Right atrium auricular region (tissue), 2 donors: ENCODE data around the gene PLAU. TPM values are rescaled to one million over a fixed set of nuclear protein-coding genes. Genes with fewer than 3 reads are reported as not detected.
A peak's percentile ranks its signal among the peaks of the same experiment; 100 is the strongest.

Experiments used
- DNase-seq: peaks from one replicate; pipeline ENCODE4 v3.0.0-alpha.2; 2019; ENCODE audit warnings: low spot score
- H3K27ac ChIP-seq, 2 donors: fragments of 200-600 bp; sonication (generic); 1 replicate in 1 of 2; 2 replicates in 1 of 2; pipeline ENCODE4 v1.5.1; 2016 to 2019
- H3K27me3 ChIP-seq, 2 donors: fragments of 200-600 bp; sonication (generic); one replicate each; pipeline versions ENCODE4 v1.5.1 to v1.6.0; 2017 to 2019
- H3K36me3 ChIP-seq: fragments of 200-600 bp; sonication (generic); one replicate; pipeline ENCODE4 v1.5.1; 2016
- H3K4me1 ChIP-seq, 2 donors: fragments of 200-600 bp; sonication (generic); one replicate each; pipeline versions ENCODE4 v1.5.1 to v1.6.0; 2017 to 2019
- H3K4me3 ChIP-seq, 2 donors: fragments of 200-600 bp; sonication (generic); 1 replicate in 1 of 2; 2 replicates in 1 of 2; pipeline ENCODE4 v1.5.1; 2017 to 2019; ENCODE audit warnings: mild to moderate bottlenecking in 1 of 2, moderate library complexity in 1 of 2
- H3K9me3 ChIP-seq, 2 donors: fragments of 200-600 bp; sonication (generic); one replicate each; pipeline ENCODE4 v1.5.1; 2019
- total RNA-seq, 2 donors: library from RNA; depleted of rRNA; stranded (reverse); fragments of >200 nt; gene quantifications; one replicate each; pipeline ENCODE4 v1.1.0, GENCODE V29; 2016
- TF ChIP-seq, protein P1 (sequence below), 2 donors: fragments of 200-600 bp; sonication (generic); IDR thresholded peaks; one replicate each; pipeline ENCODE4 v1.5.1; 2019; ENCODE audit warnings: antibody characterized with exemption in 2 of 2

The PLAU gene
- total RNA-seq, 2 donors from 2014 or later, result 3.9 to 4.6 TPM

DNA sequence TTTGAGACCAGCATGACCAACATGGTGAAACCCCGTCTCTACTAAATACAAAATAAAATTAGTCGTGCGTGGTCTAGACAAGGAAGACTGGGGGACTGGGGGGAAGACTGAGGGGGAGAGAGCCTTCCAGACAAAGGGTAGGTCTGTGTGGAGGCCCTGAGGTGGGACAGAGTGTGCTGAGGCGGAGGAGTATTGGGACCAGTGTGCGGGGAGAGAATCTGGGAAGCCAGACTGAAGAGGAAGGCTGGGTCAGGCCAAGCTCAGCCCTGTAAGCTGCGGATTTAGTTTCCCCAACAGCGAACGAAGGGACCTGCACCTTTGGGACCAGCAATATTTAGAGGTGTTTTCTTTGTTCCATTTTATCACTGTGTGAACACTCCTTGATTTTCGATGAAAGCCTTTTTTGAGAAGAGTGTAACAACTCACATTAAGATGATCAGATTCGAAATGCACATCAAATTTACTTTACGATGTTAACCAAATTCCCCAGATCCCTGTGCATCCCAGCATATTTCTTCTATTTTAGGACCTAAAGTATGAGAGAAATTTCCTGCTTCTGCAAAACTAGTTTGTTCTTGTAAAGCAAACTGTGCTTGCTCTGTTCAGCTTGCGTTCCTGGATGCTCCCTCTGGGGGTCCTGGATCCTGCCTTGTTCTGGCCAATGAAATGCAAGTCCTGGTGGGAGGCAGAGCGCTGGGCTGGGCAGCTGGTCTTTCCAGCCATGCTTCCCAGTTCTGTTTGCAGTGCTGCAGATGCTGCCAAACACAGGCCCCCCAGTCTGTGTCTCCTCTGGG lies 39.4 kb downstream of the PLAU start:
- no peak for DNase-seq
- Histone ChIP-seq H3K27ac (no peak overlapping the region), H3K36me3 (no peaks in the 10 kb centered on the region), H3K9me3 (no peaks in the 10 kb centered on the region), H3K4me3 (no peak overlapping the region), H3K27me3 (no peaks in the 10 kb centered on the region), H3K4me1 (no peaks in the 10 kb centered on the region)
- TF ChIP-seq, protein P1, sequence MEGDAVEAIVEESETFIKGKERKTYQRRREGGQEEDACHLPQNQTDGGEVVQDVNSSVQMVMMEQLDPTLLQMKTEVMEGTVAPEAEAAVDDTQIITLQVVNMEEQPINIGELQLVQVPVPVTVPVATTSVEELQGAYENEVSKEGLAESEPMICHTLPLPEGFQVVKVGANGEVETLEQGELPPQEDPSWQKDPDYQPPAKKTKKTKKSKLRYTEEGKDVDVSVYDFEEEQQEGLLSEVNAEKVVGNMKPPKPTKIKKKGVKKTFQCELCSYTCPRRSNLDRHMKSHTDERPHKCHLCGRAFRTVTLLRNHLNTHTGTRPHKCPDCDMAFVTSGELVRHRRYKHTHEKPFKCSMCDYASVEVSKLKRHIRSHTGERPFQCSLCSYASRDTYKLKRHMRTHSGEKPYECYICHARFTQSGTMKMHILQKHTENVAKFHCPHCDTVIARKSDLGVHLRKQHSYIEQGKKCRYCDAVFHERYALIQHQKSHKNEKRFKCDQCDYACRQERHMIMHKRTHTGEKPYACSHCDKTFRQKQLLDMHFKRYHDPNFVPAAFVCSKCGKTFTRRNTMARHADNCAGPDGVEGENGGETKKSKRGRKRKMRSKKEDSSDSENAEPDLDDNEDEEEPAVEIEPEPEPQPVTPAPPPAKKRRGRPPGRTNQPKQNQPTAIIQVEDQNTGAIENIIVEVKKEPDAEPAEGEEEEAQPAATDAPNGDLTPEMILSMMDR (IDR thresholded peaks at IDR 0.05), result no peak

DNA sequence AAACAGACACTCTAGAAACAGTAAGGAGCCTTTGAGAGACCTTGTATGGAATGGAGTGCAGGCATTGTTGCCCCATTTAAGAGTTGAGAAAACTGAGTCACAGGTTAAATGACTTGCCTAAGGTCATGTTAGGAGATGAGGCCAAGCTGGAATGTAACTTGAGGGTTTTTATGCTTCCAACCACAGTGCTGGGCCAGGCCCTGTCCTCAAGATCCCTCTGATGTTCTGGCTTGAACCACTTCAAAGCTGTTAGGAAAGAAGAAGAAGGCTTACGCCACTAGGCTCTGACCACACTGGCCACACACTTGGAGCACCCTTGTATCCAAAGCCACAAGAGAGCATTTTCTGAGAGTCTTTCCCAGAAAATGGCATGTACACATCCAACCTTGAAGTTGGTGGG lies 42.7 kb downstream of the PLAU start:
- Histone ChIP-seq H3K27me3 (no peaks in the 10 kb centered on the region), H3K27ac (no peak overlapping the region), H3K4me1 (peaks cover 0 to 13% of the 10 kb centered on the region in 2 donors), H3K4me3 (no peak overlapping the region), H3K36me3 (no peaks in the 10 kb centered on the region), H3K9me3 (no peaks in the 10 kb centered on the region)
- TF ChIP-seq, protein P1 (IDR thresholded peaks at IDR 0.05), result no peak
- no peak for DNase-seq

- no peak overlapping the region for H3K27ac ChIP-seq
- no peak overlapping the region for H3K4me3 ChIP-seq
- no peaks in the 10 kb centered on the region for H3K36me3 ChIP-seq
- DNase-seq, result no peak
- no peaks in the 10 kb centered on the region for H3K9me3 ChIP-seq
- peaks cover 0 to 13% of the 10 kb centered on the region in 2 donors for H3K4me1 ChIP-seq
- H3K27me3 ChIP-seq, result no peaks in the 10 kb centered on the region
- TF ChIP-seq, protein P1 (IDR thresholded peaks at IDR 0.05), result no peak
Measured at GRCh38 chr10:73954737-73955136, 43.8 kb downstream of the PLAU start.

- Histone ChIP-seq H3K36me3 (no peaks in the 10 kb centered on the region), H3K27ac (no peak overlapping the region), H3K9me3 (no peaks in the 10 kb centered on the region), H3K4me1 (peaks cover 0 to 13% of the 10 kb centered on the region in 2 donors), H3K4me3 (no peak overlapping the region), H3K27me3 (no peaks in the 10 kb centered on the region)
- DNase-seq, result no peak
- TF ChIP-seq, protein P1 (IDR thresholded peaks at IDR 0.05), result no peak
Measured at GRCh38 chr10:73955719-73956118, 44.8 kb downstream of the PLAU start.

DNA sequence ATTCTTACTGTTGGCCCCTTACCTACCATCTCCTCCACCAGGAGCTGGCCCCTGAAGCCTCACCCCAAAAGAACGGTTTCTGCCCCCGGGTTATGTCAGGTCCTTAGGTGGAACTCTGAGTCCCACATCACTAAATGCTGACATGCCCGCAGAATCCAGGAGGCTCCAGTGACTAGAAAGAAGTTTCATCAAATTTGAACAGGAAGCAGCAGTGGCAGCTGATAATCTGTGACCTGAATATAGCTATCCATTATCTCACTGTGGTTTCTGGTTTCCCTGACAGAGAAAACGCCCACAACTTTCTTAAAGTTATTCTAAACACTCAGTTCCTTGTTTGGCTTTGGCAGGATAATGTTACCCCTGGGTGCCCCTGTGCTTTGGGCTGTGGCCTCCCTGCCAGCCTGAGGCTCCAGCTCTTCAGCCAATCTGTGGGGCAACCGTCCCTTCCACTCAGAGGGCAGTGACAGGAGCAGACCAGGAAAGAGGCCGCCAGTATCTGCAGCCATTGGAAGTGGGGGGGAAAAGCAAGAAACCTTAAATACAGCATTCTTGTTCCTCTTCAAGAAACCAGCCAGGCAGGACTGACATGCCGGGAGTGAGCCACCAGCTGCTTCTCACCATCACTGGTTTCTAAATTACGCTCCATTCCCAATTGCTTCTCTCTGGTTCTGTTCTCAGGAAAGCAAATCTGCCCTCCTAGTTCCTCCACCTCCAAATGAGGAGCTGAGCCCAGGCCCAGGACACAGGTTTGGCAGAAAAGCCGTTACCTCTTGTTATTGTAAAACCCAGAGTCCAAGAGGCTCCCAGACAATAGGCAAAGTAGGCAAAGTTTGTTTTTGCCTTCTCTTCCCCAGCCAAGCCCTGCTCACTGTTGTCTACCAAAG lies 45.8 kb downstream of the PLAU start:
- peaks cover 0 to 13% of the 10 kb centered on the region in 2 donors for H3K4me1 ChIP-seq
- peak overlapping the region; percentile 52 to 62 for H3K27ac ChIP-seq
- no peak for DNase-seq
- H3K27me3 ChIP-seq, result no peaks in the 10 kb centered on the region
- H3K4me3 ChIP-seq, result no peak overlapping the region
- H3K9me3 ChIP-seq, result no peaks in the 10 kb centered on the region
- TF ChIP-seq, protein P1 (IDR thresholded peaks at IDR 0.05), result no peak
- no peaks in the 10 kb centered on the region for H3K36me3 ChIP-seq
